HT-29 (cell line): Measurements from ENCODE around the gene PADI3. TPM values are rescaled to one million over a fixed set of nuclear protein-coding genes. Genes with fewer than 3 reads are reported as not detected.
A peak's percentile ranks its signal among the peaks of the same experiment; 100 is the strongest.

Source experiments
- DNase-seq: peaks from one replicate; pipeline ENCODE4 v3.0.0-alpha.2; 2015; ENCODE audit warnings: low spot score
- total RNA-seq: library from RNA; depleted of rRNA; stranded (reverse); fragments of >200 nt; shearing (Covaris generic); gene quantifications from 2 replicates; pipeline ENCODE4 v1.2.3, GENCODE V29; 2014

Gene PADI3
- total RNA-seq, 1 experiment from 2014 or later = 0.15 TPM

DNA sequence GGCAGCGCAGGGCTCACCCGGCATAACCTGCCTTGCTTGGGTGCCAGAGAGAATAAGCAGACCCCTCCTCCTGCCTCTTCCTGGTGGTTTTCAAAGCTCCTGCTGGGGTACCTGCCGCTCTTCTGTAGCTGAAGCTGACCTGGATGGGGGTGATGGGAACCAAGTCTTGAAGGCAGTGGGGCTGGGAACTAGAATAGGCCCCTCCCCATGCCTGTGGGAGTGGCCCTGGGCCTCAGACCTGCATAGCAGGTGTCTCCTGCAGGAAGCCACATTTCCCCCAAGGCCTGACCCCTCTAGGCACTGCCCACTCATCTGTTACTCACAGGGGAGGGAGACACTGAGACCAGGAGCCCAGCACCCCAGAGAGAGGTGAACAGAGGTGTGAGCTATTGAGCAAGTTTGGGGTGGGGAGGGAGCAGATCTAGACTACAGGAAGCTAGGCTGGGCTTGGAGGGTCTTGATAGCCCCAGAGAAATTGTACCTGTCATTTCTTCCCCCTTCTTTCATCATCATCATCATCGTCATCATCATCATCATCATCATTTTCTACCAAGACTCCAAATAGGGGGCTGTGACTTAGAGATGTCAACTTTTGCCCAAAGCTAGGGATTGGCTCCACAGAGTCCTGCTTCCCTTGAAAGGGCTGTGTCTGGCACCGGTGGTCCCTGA, 33.9 kb upstream of the PADI3 start:
- DNase-seq = no peak

- no peak for DNase-seq
Measured at GRCh38 chr1:17215545-17215890, 33.4 kb upstream of the PADI3 start.

DNA sequence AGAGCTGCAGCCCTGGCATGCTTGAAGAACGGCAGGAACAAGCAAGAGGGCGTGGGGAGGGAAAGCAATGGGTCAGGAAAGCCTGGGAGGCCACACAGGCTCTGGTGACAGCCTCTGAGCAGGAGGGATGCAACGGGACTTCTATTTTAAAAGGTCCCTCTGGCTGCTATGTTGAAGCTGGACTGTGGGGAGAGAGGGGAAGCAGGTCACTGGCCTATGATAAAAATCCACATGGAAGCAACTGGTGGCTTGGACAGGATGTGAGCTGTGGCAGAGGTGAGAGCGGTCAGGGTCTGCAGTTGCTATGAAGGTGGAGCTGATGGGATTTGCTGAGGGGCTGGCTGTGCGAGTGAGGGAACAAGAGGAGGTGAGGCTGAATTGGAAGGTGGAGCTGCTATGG, 32.8 kb upstream of the PADI3 start:
- no peak for DNase-seq

- DNase-seq = no peak
Measured at GRCh38 chr1:17217607-17218006, 31.3 kb upstream of the PADI3 start.

DNA sequence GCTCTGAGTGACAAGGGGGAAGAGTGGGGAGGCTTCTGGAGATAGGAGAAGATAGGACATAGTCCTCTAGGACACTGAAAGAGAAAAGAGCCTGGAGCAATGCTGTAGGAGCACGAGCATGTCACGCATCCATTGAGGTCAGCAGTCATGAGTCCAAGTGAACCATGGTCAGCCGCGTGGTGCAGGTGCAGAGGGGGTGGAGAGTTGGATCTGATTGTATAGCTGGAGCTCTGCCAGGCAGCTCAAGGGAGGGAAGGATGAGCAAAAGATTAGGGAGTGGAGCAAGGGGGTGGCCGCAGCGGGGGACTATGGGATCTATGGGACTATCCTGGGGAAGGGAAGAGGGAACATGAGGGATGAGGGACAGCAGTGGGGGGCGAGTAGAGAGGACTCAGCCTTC, 30.0 kb upstream of the PADI3 start:
- no peak for DNase-seq

DNA sequence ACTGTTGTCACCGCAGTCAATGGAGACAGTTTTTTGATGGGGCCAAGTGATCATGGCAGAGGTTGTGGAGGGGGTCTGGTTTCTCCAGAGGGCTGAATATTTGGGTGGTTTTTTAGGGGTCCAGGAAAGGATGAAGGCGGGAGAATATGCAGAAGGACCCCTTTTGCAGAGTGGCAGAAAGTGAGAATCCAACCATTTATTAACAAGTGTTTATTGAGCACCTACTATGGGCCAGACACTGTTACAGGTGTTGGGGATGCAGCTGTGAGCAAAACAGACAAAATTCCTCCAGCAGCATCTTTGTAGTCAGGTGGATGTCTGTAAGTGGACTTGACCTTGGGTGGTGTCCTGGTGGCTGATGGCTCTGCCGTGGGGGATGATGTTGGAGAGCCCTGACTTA, 28.6 kb upstream of the PADI3 start:
- no peak for DNase-seq

- no peak for DNase-seq
Measured at GRCh38 chr1:17222557-17222956, 26.3 kb upstream of the PADI3 start.

GRCh38 chr1:17224434-17224833, 24.5 kb upstream of the PADI3 start:
- DNase-seq = no peak

DNA sequence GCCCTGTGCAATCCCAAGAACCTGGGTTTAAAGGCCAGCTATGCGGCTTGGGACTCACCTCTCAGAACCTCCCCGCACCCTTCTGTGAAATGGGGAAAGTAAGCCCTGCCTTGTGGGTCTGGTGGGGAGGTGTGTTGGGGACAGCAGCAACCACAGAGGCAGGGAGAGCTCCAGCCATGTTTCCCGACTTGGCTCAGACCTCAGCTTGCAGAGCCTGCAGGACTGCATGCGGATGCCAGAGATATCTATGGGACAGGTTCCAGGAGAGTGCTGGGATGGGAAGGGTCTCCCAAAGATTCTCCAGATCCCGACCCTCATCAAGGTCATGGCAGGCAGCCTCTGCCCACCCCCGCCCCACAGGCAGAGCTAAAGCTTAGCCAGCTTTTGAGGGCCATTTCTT, 23.8 kb upstream of the PADI3 start:
- DNase-seq = no peak

DNA sequence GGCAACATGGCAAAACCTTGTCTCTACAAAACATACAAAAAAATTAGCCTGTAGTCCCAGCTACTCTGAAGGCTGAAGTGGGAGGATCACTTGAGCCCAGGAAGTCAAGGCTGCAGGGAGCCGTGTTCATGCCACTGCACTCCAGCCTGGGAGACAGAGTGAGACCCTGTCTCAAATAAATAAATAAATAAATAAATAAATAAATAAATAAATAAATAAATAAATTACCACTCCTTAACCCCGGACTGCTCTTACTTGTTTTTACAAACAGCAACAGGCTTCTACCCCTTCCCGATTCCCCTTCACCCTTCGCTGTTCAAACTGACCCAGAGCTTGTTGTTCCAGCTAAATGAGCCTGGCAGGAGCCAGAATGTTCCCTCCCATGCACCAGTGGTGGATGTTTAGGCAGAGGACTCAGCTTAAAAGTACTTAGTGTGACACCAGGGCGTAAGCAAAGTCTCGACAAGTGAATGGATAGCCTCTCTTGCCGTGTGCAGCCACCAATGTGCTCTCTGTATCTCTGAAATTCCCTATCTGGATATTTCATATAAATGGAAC, 21.5 kb upstream of the PADI3 start:
- DNase-seq = no peak

- no peak for DNase-seq
Measured at GRCh38 chr1:17228619-17229018, 20.3 kb upstream of the PADI3 start.

DNA sequence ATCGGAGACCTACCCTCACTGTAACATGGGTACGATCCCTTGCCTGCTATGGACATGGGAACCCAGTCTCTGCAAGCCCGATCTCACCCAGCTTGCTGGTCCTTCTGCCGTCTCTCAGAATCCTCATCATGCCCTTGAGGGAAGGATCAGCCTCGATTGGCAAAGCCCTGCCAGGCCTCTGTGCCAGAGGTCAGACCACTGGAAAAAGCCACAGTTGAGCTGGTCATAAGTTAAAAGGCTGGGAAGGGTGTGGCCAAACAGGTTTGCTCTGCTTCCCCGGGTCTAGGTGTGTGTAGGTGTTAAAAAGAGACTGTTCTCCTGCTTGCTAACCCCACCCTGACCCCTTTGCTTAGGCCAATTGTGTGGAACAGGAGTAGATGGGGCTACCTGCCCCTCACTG, 19.5 kb upstream of the PADI3 start:
- peak; percentile 77 for DNase-seq

GRCh38 chr1:17230106-17230505, 18.8 kb upstream of the PADI3 start:
- no peak for DNase-seq

DNA sequence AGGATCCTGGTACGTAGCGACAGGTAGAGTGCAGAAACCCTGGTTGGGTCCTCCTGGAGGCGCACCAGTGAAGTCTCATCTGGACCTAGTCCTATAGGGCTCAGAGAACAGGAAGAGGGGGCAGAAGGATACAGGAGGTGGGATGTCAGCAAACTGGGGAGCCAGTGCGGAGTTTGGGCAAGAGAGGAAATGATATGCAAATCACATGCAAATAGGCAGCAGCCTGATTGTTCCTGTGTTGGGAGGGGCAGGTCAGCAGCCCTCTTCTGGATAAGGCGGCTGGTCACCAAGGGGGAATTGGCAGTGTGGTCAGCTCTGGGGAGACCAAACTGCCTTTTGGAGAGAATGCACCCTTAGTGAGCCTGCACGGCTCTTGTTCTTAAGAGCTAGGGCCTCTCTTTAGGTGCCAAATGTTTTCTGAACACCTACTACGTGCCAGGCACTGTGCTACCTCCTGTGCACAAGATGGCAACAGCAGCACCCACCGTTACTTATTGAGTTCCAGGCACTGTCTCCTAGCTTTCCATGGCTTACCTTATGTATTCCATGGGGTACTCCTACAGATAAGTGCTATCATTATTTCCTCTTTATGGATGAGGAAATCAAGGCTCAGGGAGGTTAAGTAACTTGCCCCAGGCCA, 18.1 kb upstream of the PADI3 start:
- DNase-seq = no peak

DNA sequence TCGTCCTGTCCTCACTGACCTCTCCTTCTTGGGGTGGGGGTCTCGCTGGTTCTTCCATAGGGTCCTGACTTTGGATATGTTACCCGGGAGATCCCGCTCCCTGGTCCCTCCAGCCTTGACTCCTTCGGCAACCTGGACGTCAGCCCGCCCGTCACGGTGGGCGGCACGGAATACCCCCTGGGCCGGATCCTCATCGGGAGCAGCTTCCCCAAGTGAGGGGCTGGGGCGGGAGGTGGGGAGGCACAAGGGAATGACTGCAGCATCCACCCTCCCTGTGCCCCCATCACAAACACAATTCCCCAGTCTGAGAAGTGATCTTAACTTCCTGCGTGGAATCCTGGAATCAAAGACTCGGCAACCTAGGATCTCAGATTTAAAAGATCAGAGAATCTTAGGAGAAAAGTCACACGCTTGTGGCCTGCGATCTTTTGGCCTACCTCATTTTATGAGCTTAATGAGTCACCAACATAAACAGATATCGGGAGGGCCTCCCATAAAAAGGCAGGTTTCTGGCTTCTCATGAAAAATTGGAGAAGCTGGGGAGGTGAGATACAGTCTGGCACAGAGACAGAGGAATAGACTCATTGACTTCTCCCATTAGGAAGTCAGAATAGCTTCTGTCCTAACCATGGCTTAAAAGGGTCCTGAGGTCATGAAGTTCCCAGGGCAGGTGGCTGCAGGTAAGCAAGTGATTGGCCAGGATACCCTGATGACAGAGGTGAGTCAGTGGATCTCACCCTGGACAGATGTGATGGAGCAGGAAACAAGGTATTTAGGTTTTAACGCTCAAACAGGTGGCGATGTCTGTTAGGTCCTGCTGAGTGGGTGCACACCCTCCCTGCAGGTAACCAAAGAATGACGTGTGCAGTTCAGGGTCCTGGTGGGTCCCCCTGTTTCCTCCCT, 15.9 kb upstream of the PADI3 start:
- DNase-seq = peak; percentile 94

- peak; percentile 89 for DNase-seq
Measured at GRCh38 chr1:17233675-17234320, 15.1 kb upstream of the PADI3 start.

DNA sequence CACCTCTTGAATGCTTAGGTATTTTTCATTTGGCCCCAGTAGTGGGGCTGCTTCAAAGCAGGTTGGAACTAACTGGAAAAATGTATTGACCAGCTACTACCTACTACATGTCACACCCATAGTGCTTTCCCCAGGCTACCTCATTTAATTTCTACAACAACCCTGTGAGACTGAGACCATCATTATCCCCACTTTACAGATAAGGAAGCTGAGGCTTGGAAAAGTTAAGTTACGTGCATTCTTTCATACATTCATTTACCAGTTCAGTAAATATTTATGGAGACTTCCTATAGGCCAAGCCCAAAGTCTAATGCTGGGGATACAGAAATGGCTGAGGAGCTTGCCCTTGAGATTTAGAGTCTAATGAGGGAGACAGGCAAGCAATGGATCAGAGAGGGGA, 14.5 kb upstream of the PADI3 start:
- no peak for DNase-seq

DNA sequence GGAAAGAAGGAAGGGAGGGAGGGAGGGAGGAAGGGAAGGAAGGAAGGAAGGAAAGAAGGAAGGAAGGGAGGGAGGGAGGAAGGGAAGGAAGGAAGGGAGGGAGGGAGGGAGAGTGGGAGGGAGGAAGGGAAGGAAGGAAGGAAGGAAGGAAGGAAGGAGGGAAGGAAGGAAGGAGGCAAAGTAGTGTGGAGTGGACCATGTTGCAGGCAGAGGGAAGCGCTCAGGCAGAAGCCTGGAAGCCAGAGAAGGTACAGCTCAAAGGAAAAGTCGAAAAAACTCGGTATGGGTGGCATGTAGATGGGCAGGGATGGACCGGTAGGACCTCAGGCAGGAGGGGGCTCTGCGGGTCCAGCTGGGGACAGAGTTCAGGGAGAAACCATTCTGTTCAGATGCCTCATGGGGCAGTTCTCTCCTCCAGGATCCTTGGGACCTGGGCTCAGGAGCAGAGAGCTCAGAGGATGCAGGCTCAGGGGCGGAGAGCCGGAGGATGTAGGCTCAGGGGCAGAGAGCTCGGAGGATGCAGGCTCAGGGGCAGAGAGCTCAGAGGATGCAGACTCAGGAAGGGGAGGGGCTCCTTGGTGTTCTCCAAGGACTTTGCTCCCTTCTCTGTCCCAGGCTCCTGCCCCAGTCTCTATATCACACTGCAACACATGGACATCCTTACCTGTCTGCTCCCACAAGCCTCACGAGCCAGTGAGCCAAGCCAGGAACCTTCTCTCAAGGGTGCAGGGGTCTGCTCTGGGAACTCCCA, 13.6 kb upstream of the PADI3 start:
- DNase-seq = peak; percentile 51

GRCh38 chr1:17236779-17237560, 11.9 kb upstream of the PADI3 start:
- DNase-seq = peak; percentile 98

DNA sequence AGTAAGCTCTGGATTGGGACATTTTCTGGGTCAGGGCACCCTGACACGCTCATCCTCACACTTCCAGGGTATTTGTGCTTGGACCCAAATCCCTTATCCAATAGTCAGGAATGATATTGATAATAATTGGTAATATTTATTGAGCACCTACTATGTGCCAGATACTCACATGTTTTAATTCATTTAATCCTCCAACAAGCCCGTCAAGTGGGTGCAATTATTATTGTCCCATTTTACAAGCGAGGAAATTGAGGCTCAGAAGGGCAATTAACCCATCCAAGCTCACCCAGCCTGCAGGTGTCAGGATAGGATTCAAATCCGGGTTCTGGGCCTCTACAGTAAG, 11.4 kb upstream of the PADI3 start:
- DNase-seq = no peak
